Measurements from ENCODE around the gene CBL.

- TF ChIP-seq ZNF274 (IDR thresholded peaks at IDR 0.05; ENCODE audit: low read depth, low read length), result no peak
- TF ChIP-seq YY1 (IDR thresholded peaks at IDR 0.05; ENCODE audit: insufficient read depth, insufficient read length), result no peak
Observed at GRCh38 chr11:119332111-119332765, 126.1 kb downstream of the CBL start.
